Mesothelial cell of epicardium (in vitro differentiated cells): Measurements from ENCODE around the gene TRIM71. TPM values are rescaled to one million over a fixed set of nuclear protein-coding genes. Genes with fewer than 3 reads are reported as not detected.

ENCODE experiments used
- DNase-seq, 2 experiments: peaks; one replicate each; pipeline ENCODE4 v3.0.0; 2021; ENCODE audit warnings: low spot score in 2 of 2; ENCODE audit not compliant: unreplicated experiment in 2 of 2
- H3K27ac Mint-ChIP-seq: 2 replicates; pipeline ENCODE4 v1.8.0; 2021; ENCODE audit warnings: mixed read lengths
- H3K27me3 Mint-ChIP-seq: 2 replicates; pipeline ENCODE4 v1.8.0; 2021; ENCODE audit warnings: low read depth, mixed read lengths
- H3K36me3 Mint-ChIP-seq: 2 replicates; pipeline ENCODE4 v1.8.0; 2021; ENCODE audit warnings: mixed read lengths
- H3K4me1 Mint-ChIP-seq: 2 replicates; pipeline ENCODE4 v1.8.0; 2021; ENCODE audit warnings: mixed read lengths
- H3K4me3 Mint-ChIP-seq: 2 replicates; pipeline ENCODE4 v1.8.0; 2021; ENCODE audit warnings: mild to moderate bottlenecking, moderate library complexity, mixed read lengths
- H3K9me3 Mint-ChIP-seq: 2 replicates; pipeline ENCODE4 v1.8.0; 2021; ENCODE audit warnings: mixed read lengths
- total RNA-seq: library from RNA; stranded (reverse); gene quantifications from 3 replicates; pipeline ENCODE4 v1.2.1, GENCODE V29; 2021
- TF ChIP-seq, protein P1 (sequence below): fragments of 200-600 bp; sonication (generic); IDR thresholded peaks from one replicate; pipeline ENCODE4 v1.5.0; 2021; ENCODE audit warnings: antibody characterized with exemption; ENCODE audit not compliant: unreplicated experiment

Gene TRIM71
- total RNA-seq, 1 donor from 2014 or later: 2.7 TPM

DNA sequence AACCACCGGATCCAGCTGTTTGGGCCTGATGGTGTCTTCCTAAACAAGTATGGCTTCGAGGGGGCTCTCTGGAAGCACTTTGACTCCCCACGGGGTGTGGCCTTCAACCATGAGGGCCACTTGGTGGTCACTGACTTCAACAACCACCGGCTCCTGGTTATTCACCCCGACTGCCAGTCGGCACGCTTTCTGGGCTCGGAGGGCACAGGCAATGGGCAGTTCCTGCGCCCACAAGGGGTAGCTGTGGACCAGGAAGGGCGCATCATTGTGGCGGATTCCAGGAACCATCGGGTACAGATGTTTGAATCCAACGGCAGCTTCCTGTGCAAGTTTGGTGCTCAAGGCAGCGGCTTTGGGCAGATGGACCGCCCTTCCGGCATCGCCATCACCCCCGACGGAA lies 73.6 kb downstream of the TRIM71 start:
- Mint-ChIP-seq H3K27me3 (no peaks in the 10 kb centered on the region), H3K4me1 (peaks cover 29% of the 10 kb centered on the region), H3K27ac (no peak overlapping the region), H3K4me3 (no peak overlapping the region), H3K36me3 (peaks cover 14% of the 10 kb centered on the region), H3K9me3 (no peaks in the 10 kb centered on the region)
- no peak for DNase-seq
- TF ChIP-seq, protein P1, sequence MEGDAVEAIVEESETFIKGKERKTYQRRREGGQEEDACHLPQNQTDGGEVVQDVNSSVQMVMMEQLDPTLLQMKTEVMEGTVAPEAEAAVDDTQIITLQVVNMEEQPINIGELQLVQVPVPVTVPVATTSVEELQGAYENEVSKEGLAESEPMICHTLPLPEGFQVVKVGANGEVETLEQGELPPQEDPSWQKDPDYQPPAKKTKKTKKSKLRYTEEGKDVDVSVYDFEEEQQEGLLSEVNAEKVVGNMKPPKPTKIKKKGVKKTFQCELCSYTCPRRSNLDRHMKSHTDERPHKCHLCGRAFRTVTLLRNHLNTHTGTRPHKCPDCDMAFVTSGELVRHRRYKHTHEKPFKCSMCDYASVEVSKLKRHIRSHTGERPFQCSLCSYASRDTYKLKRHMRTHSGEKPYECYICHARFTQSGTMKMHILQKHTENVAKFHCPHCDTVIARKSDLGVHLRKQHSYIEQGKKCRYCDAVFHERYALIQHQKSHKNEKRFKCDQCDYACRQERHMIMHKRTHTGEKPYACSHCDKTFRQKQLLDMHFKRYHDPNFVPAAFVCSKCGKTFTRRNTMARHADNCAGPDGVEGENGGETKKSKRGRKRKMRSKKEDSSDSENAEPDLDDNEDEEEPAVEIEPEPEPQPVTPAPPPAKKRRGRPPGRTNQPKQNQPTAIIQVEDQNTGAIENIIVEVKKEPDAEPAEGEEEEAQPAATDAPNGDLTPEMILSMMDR: no peak

DNA sequence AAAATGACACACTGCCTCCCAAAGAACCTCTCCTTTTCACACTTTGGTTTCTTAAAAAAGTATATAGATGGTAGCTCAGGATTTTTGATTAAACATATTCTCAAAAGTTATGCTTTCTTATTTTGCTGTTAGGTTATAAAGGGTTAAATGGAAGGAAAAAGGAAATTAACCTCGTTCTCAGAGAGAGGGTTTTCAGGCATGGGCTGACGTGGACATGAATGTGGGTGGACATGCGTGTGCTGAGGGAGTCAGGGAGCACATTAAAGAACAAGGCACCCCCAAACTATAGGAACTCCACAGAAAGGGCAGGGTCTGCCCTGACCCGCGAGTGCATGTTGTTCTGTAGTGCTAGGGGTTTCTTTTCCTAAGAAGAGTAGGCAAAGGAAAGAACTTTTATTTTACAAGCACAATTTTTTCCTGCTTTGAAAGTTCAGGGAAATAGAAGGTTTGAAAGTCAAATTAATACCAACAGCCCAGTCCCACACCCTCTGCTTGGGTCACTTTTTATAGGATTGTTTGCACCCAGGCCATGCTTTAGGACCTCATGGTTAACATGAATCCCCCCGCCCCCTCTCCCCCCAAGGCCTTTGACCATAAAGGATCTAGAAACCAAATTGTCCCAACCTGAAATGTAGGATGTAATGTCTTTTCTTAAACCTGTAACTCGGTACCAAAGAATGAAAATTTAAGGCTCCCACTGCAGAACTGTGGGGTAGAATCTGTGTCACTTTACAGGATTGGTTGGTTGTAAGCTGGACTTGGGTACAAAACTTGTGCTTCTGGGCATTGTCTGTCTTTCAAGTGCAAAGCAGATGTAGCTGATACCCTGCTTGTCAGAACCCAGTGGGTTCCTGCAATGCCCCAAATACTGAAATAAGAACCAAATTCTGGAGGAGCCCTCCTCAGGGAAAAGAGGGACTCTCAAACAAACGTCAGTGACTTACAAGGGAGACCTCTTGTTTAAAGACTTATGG lies 75.1 kb downstream of the TRIM71 start:
- Mint-ChIP-seq H3K4me1 (peaks cover 19% of the 10 kb centered on the region), H3K36me3 (peaks cover 14% of the 10 kb centered on the region), H3K27ac (no peak overlapping the region), H3K9me3 (no peaks in the 10 kb centered on the region), H3K27me3 (no peaks in the 10 kb centered on the region), H3K4me3 (no peak overlapping the region)
- TF ChIP-seq, protein P1: no peak
- DNase-seq: no peak

DNA sequence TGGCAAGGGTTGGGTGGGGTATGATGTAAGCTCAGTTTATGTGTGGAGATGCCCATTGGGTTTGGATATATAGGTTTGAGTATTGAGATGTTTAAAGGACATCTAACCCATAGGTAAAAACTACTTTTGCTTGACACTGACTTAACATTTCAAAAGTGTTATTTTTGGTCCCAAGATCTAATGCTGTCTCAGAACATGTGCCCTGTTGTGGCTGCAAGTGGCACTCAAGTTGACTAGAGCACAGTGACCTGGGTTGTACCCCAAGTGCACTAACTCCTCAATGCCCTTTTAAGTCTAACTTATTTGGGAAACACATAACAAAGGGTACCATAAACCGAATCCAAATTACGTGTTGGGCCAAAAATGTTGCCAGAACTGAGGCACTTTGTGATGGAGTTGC lies 77.2 kb downstream of the TRIM71 start:
- Mint-ChIP-seq H3K4me1 (peaks cover 15% of the 10 kb centered on the region), H3K36me3 (peaks cover 12% of the 10 kb centered on the region), H3K27ac (no peak overlapping the region), H3K4me3 (no peak overlapping the region), H3K9me3 (no peaks in the 10 kb centered on the region), H3K27me3 (no peaks in the 10 kb centered on the region)
- TF ChIP-seq, protein P1: no peak
- DNase-seq: no peak

DNA sequence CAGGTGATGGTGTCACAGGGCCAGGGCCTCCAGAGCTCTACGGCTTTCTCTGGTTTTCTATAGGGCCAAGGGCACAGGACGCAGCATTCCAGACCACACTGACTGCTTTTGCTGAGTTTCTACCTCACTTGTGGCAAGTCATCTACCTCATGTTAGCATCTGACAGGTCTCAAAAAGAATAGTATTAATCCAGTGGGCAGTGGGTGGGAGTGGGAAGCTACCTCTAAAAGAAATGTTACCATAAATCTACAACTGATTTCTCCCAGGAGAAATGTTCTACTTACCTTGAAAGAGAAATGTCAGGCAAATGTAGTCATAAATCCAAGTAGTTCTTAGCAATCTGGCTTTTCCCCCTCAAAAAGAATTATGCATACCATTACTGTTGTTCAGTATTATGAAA lies 77.9 kb downstream of the TRIM71 start:
- Mint-ChIP-seq H3K9me3 (no peaks in the 10 kb centered on the region), H3K27me3 (no peaks in the 10 kb centered on the region), H3K4me1 (peaks cover 15% of the 10 kb centered on the region), H3K27ac (no peak overlapping the region), H3K36me3 (peaks cover 5% of the 10 kb centered on the region), H3K4me3 (no peak overlapping the region)
- TF ChIP-seq, protein P1: no peak
- no peak for DNase-seq

DNA sequence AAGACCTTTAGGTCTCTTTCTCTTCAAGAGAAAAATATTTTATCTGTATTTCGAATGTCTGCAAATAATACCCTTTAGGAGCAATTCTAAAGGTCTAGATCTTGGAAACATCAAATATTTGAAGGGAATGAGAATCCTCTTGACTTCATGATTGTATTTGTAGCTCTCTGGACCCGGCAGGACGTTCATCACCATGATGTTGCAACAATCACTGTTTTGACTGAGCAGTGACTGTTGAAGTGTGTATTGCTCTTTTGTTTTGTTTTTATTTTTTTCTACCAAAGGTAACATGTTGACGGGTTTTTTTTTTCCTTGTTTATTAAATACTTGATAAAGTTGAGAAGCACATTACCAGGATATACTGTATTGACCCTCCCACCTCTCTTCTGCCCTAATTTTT lies 78.3 kb downstream of the TRIM71 start:
- no peaks in the 10 kb centered on the region for H3K9me3 Mint-ChIP-seq
- DNase-seq: no peak
- no peak overlapping the region for H3K4me3 Mint-ChIP-seq
- TF ChIP-seq, protein P1: no peak
- H3K27ac Mint-ChIP-seq: no peak overlapping the region
- peaks cover 4% of the 10 kb centered on the region for H3K36me3 Mint-ChIP-seq
- H3K27me3 Mint-ChIP-seq: no peaks in the 10 kb centered on the region
- H3K4me1 Mint-ChIP-seq: peaks cover 15% of the 10 kb centered on the region
